Epithelial cell of esophagus (primary cell): Measurements from ENCODE around the gene P2RX1.
"Not testable (repeated sequence)": the region's sequence is repeated elsewhere in the genome, so short reads cannot be mapped to it uniquely, and the experiment has no call there.

Experiments used
- DNase-seq: peaks from one replicate; pipeline ENCODE4 v3.0.0; 2010; ENCODE audit warnings: low read depth
- H3K4me3 ChIP-seq: 2 replicates; pipeline ENCODE4 v1.5.1; 2011; ENCODE audit warnings: mild to moderate bottlenecking, low read length, control low read depth
- CTCF ChIP-seq: IDR thresholded peaks from 2 replicates; pipeline ENCODE4 v1.5.1; 2011; ENCODE audit warnings: low read depth, mild to moderate bottlenecking, low read length, control low read depth, inconsistent platforms; ENCODE audit not compliant: insufficient read depth; ENCODE audit errors: missing control alignments

Gene P2RX1

GRCh38 chr17:3953542-3953941 lies 37.3 kb upstream of the P2RX1 start:
- TF ChIP-seq CTCF, result no peak

GRCh38 chr17:3952186-3952585 lies 35.9 kb upstream of the P2RX1 start:
- no peak overlapping the region for H3K4me3 ChIP-seq
- DNase-seq, result no peak
- TF ChIP-seq CTCF, result no peak

More at GRCh38 chr17:3953542-3953941, 37.3 kb upstream of the P2RX1 start:
- no peak for DNase-seq
- H3K4me3 ChIP-seq, result no peak overlapping the region

GRCh38 chr17:3951420-3951819 lies 35.2 kb upstream of the P2RX1 start:
- TF ChIP-seq CTCF, result no peak
- no peak for DNase-seq
- H3K4me3 ChIP-seq, result no peak overlapping the region

GRCh38 chr17:3951003-3951402 lies 34.7 kb upstream of the P2RX1 start:
- DNase-seq, result no peak
- H3K4me3 ChIP-seq, result no peak overlapping the region
- no peak for TF ChIP-seq CTCF

- no peak overlapping the region for H3K4me3 ChIP-seq
- no peak for DNase-seq
- TF ChIP-seq CTCF, result no peak
Observed at GRCh38 chr17:3950584-3950983, 34.3 kb upstream of the P2RX1 start.

- TF ChIP-seq CTCF, result no peak
- no peak for DNase-seq
- no peak overlapping the region for H3K4me3 ChIP-seq
Observed at GRCh38 chr17:3949418-3949817, 33.2 kb upstream of the P2RX1 start.

GRCh38 chr17:3948551-3948950 lies 32.3 kb upstream of the P2RX1 start:
- DNase-seq, H3K4me3 ChIP-seq: not testable (repeated sequence)
